Measurements from ENCODE around the gene FAT1.

The FAT1 gene

GRCh38 chr4:186699298-186699697, 24.4 kb downstream of the FAT1 start:
- no peak for TF ChIP-seq CTCF (IDR thresholded peaks at IDR 0.05; ENCODE audit: low read depth, low read length)
- no peak overlapping the region for H3K4me3 ChIP-seq (ENCODE audit: low read depth, low read length)

- TF ChIP-seq CTCF (IDR thresholded peaks at IDR 0.05; ENCODE audit: low read depth, low read length), result no peak
- no peak overlapping the region for H3K4me3 ChIP-seq (ENCODE audit: low read depth, low read length)
These were observed 25.1 kb downstream of the FAT1 start for GRCh38 chr4:186698525-186698924.

- TF ChIP-seq CTCF (IDR thresholded peaks at IDR 0.05; ENCODE audit: low read depth, low read length), result no peak
- H3K4me3 ChIP-seq (ENCODE audit: low read depth, low read length), result no peak overlapping the region
These were observed 25.6 kb downstream of the FAT1 start for GRCh38 chr4:186698028-186698427.

- H3K4me3 ChIP-seq (ENCODE audit: low read depth, low read length), result no peak overlapping the region
- TF ChIP-seq CTCF (IDR thresholded peaks at IDR 0.05; ENCODE audit: low read depth, low read length), result no peak
These were observed 28.3 kb downstream of the FAT1 start for GRCh38 chr4:186695392-186695791.

GRCh38 chr4:186693894-186694293, 29.8 kb downstream of the FAT1 start:
- H3K4me3 ChIP-seq (ENCODE audit: low read depth, low read length), result no peak overlapping the region
- TF ChIP-seq CTCF (IDR thresholded peaks at IDR 0.05; ENCODE audit: low read depth, low read length), result no peak

GRCh38 chr4:186693159-186693815, 30.4 kb downstream of the FAT1 start:
- no peak overlapping the region for H3K4me3 ChIP-seq (ENCODE audit: low read depth, low read length)
- no peak for TF ChIP-seq CTCF (IDR thresholded peaks at IDR 0.05; ENCODE audit: low read depth, low read length)

- no peak for TF ChIP-seq CTCF (IDR thresholded peaks at IDR 0.05; ENCODE audit: low read depth, low read length)
- no peak overlapping the region for H3K4me3 ChIP-seq (ENCODE audit: low read depth, low read length)
These were observed 32.3 kb downstream of the FAT1 start for GRCh38 chr4:186691396-186691795.

All from WI38 (cell line).